Measurements from ENCODE around the gene SNRNP35.

The SNRNP35 gene

DNA sequence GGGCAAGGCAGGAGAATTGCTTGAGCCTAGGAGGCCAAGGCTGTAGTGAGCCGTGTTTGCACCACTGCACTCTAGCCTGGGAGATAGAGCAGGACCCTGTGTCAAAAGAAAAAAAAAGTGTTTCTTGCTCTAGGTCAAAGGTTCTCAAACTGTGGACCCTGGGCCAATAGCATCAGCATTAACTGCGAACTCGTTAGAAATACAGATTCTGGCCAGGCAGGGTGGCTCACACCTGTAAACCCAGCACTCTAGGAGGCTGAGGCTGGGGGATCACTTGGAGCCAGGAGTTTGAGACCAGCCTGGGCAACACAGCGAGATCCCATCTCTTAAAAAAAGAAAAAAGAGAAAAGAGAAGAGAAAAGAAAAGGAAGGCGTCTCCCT is 22.3 kb upstream of the SNRNP35 start:
- peak overlapping the region; percentile 40 for H3K27ac ChIP-seq
- H3K4me1 ChIP-seq: no peaks in the 10 kb centered on the region
- H2AFZ ChIP-seq: peak overlapping the region; percentile 94
- H3K9ac ChIP-seq: no peak overlapping the region
- peak overlapping the region; percentile 97 for H3K4me3 ChIP-seq (ENCODE audit: low read depth, low read length)
- H3K36me3 ChIP-seq (ENCODE audit: control insufficient read depth, insufficient read depth, low read length): no peaks in the 10 kb centered on the region
- no peaks in the 10 kb centered on the region for H3K9me3 ChIP-seq (ENCODE audit: control insufficient read depth, low read length)
- TF ChIP-seq, protein P1, sequence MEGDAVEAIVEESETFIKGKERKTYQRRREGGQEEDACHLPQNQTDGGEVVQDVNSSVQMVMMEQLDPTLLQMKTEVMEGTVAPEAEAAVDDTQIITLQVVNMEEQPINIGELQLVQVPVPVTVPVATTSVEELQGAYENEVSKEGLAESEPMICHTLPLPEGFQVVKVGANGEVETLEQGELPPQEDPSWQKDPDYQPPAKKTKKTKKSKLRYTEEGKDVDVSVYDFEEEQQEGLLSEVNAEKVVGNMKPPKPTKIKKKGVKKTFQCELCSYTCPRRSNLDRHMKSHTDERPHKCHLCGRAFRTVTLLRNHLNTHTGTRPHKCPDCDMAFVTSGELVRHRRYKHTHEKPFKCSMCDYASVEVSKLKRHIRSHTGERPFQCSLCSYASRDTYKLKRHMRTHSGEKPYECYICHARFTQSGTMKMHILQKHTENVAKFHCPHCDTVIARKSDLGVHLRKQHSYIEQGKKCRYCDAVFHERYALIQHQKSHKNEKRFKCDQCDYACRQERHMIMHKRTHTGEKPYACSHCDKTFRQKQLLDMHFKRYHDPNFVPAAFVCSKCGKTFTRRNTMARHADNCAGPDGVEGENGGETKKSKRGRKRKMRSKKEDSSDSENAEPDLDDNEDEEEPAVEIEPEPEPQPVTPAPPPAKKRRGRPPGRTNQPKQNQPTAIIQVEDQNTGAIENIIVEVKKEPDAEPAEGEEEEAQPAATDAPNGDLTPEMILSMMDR (IDR thresholded peaks at IDR 0.05): no peak
- peaks cover 11% of the 10 kb centered on the region for H3K79me2 ChIP-seq
- peak overlapping the region; percentile 99 for H3K4me2 ChIP-seq (ENCODE audit: low read length)
- H3K27me3 ChIP-seq (ENCODE audit: control insufficient read depth, insufficient read depth, low read length): no peaks in the 10 kb centered on the region

DNA sequence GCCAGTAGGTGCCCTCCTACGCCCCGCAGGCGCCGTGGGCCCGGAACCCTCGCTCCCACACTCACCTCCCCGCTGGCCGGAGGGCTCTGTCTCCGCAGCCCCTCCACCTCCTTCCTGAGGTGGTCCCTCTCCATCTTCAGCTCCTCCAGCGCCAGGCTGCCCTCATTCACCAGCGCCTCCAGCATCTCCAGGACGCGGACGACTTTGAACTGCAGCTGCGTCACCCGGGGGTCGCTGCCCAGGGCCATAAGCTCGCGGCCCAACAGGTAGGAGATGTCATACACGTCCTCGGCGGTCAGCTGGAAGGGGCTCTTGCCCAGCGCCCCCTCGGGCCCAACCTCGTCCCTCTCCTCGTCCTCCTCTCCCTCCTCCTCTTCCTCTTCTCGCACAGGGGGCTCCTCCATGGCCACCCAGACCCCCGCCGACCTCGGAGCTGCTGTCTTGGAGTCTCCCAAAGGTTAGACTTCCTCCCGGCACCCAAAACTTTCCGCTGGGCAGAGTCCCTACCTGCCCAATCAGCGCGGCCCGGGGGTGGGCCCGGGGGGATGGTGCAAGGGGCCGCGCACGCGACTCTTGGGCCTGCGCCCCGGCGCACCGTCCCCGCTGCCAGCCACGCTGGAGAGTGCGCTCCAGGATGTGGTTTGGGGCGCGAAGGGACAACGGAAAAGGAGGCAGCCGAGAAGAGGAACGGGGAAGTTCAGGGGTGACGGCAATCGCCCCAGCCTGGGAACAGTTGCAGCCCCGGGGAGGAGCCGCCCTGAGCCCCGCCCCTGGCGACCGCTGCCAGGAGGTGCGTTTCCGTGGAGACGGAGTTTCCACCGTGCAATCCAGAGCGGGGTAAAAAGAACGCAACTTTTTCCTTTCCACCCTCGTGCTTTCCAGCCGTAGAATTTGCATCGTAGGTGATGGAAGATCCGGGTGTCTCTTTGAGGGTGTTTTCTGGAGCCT is 21.6 kb upstream of the SNRNP35 start, which contains the start of gene RILPL2:
TSS of gene RILPL2 (minus strand) at position 668 of the 948 bp plus-strand sequence. CDS start at position 404, 264 bp downstream.
- peak within 1 kb of the TSS; percentile 40 for H3K27ac ChIP-seq
- H3K27me3 ChIP-seq (ENCODE audit: control insufficient read depth, insufficient read depth, low read length): no peaks in the 10 kb centered on the region
- no peaks in the 10 kb centered on the region for H3K9me3 ChIP-seq (ENCODE audit: control insufficient read depth, low read length)
- no peaks in the 10 kb centered on the region for H3K4me1 ChIP-seq
- TF ChIP-seq, protein P1 (IDR thresholded peaks at IDR 0.05): no peak
- no peak within 1 kb of the TSS for H3K9ac ChIP-seq
- H2AFZ ChIP-seq: peak within 1 kb of the TSS; percentile 94
- peaks cover 11% of the 10 kb centered on the region for H3K79me2 ChIP-seq
- H3K36me3 ChIP-seq (ENCODE audit: control insufficient read depth, insufficient read depth, low read length): no peaks in the 10 kb centered on the region
- peak within 1 kb of the TSS; percentile 97 for H3K4me3 ChIP-seq (ENCODE audit: low read depth, low read length)
- H3K4me2 ChIP-seq (ENCODE audit: low read length): peak within 1 kb of the TSS; percentile 99

GRCh38 chr12:123441523-123442164 is 16.3 kb upstream of the SNRNP35 start:
- H3K27me3 ChIP-seq (ENCODE audit: control insufficient read depth, insufficient read depth, low read length): no peaks in the 10 kb centered on the region
- no peak overlapping the region for H3K27ac ChIP-seq
- no peak overlapping the region for H3K4me2 ChIP-seq (ENCODE audit: low read length)
- no peak overlapping the region for H2AFZ ChIP-seq
- peaks cover 14% of the 10 kb centered on the region for H3K4me1 ChIP-seq
- H3K36me3 ChIP-seq (ENCODE audit: control insufficient read depth, insufficient read depth, low read length): no peaks in the 10 kb centered on the region
- H3K79me2 ChIP-seq: no peaks in the 10 kb centered on the region
- H3K9ac ChIP-seq: no peak overlapping the region
- H3K9me3 ChIP-seq (ENCODE audit: control insufficient read depth, low read length): no peaks in the 10 kb centered on the region
- TF ChIP-seq, protein P1 (IDR thresholded peaks at IDR 0.05): no peak
- H3K4me3 ChIP-seq (ENCODE audit: low read depth, low read length): no peak overlapping the region

GRCh38 chr12:123442774-123443173 is 15.2 kb upstream of the SNRNP35 start:
- TF ChIP-seq, protein P1 (IDR thresholded peaks at IDR 0.05): no peak
- Histone ChIP-seq H3K27me3 (ENCODE audit: control insufficient read depth, insufficient read depth, low read length) (no peaks in the 10 kb centered on the region), H3K36me3 (ENCODE audit: control insufficient read depth, insufficient read depth, low read length) (no peaks in the 10 kb centered on the region), H3K27ac (no peak overlapping the region), H3K4me1 (peaks cover 14% of the 10 kb centered on the region), H3K9ac (no peak overlapping the region), H2AFZ (no peak overlapping the region), H3K9me3 (ENCODE audit: control insufficient read depth, low read length) (no peaks in the 10 kb centered on the region), H3K4me3 (ENCODE audit: low read depth, low read length) (no peak overlapping the region), H3K4me2 (ENCODE audit: low read length) (no peak overlapping the region), H3K79me2 (no peaks in the 10 kb centered on the region)
